Type B pancreatic cell (in vitro differentiated cells): ENCODE measurements around the gene QSOX1. TPM values are rescaled to one million over a fixed set of nuclear protein-coding genes. Genes with fewer than 3 reads are reported as not detected.

Experiments
- DNase-seq: peaks from one replicate; pipeline ENCODE4 v3.0.0; 2021; ENCODE audit warnings: mixed read lengths; ENCODE audit not compliant: unreplicated experiment; ENCODE audit errors: extremely low spot score
- H3K27ac Mint-ChIP-seq: 2 replicates; pipeline ENCODE4 v1.8.0; 2021; ENCODE audit warnings: mild to moderate bottlenecking, mixed read lengths
- H3K27me3 Mint-ChIP-seq: 2 replicates; pipeline ENCODE4 v1.8.0; 2021; ENCODE audit warnings: mixed read lengths
- H3K36me3 Mint-ChIP-seq: 2 replicates; pipeline ENCODE4 v1.8.0; 2021; ENCODE audit warnings: mixed read lengths
- H3K4me1 Mint-ChIP-seq: one replicate; pipeline ENCODE4 v1.8.0; 2021; ENCODE audit warnings: mixed read lengths; ENCODE audit not compliant: unreplicated experiment
- H3K4me3 Mint-ChIP-seq: 2 replicates; pipeline ENCODE4 v1.8.0; 2021; ENCODE audit warnings: mild to moderate bottlenecking, mixed read lengths
- H3K9me3 Mint-ChIP-seq: 2 replicates; pipeline ENCODE4 v1.8.0; 2021; ENCODE audit warnings: mixed read lengths
- total RNA-seq: library from RNA; stranded (reverse); gene quantifications from 2 replicates; pipeline ENCODE4 v1.2.1, GENCODE V29; 2021; ENCODE audit warnings: low replicate concordance
- TF ChIP-seq, protein P1 (sequence below): fragments of 200-600 bp; sonication (generic); conservative IDR thresholded peaks from 2 replicates; pipeline ENCODE4 v1.5.0; 2021; ENCODE audit warnings: antibody characterized with exemption, mild to moderate bottlenecking

The QSOX1 gene
- total RNA-seq, 1 donor from 2014 or later, result 96.0 TPM

DNA sequence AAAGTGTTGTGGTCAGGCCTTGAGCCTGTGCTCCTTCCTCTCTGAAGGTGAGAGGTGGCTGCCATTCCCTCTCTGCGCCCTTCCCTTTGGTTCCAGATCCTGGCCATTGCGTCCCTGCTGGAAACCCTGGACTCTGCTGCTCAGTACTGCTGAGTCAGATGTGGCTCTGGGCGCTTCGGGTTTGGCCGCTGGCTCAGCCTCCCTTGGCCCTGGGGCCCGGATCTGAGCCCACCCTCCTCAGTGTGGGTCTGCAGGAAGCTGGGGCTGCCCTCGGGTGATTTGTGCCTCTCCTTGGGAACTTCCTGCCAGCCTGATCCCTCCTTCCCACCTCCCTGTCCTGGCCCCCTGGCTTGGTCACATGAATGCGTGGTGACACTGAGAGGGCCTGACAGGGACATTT is 32.2 kb downstream of the QSOX1 start:
- no peak overlapping the region for H3K4me3 Mint-ChIP-seq
- H3K27me3 Mint-ChIP-seq, result no peaks in the 10 kb centered on the region
- TF ChIP-seq, protein P1, sequence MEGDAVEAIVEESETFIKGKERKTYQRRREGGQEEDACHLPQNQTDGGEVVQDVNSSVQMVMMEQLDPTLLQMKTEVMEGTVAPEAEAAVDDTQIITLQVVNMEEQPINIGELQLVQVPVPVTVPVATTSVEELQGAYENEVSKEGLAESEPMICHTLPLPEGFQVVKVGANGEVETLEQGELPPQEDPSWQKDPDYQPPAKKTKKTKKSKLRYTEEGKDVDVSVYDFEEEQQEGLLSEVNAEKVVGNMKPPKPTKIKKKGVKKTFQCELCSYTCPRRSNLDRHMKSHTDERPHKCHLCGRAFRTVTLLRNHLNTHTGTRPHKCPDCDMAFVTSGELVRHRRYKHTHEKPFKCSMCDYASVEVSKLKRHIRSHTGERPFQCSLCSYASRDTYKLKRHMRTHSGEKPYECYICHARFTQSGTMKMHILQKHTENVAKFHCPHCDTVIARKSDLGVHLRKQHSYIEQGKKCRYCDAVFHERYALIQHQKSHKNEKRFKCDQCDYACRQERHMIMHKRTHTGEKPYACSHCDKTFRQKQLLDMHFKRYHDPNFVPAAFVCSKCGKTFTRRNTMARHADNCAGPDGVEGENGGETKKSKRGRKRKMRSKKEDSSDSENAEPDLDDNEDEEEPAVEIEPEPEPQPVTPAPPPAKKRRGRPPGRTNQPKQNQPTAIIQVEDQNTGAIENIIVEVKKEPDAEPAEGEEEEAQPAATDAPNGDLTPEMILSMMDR, result no peak
- no peaks in the 10 kb centered on the region for H3K4me1 Mint-ChIP-seq
- H3K9me3 Mint-ChIP-seq, result no peaks in the 10 kb centered on the region
- DNase-seq, result no peak
- no peak overlapping the region for H3K27ac Mint-ChIP-seq
- peaks cover 5% of the 10 kb centered on the region for H3K36me3 Mint-ChIP-seq

DNA sequence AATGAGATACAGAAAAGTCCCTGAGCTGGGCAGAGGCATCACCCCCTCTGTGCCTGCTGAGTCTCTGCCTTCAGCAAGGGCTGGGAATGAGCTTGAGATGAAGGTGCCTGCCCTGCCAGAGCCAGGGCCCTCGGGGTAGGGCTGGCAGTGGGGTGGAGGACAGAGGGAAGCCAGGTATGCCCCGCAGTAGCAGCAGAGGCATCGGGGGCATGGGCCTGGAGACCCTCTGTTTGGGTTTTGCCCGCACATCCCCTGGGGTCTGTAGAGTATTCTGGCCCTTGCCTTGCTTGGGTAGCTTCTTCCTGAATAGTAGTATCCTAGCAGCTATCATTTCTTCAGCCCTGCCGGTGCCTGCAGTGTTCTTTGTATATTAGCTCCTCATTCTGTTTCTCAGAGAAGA is 33.0 kb downstream of the QSOX1 start:
- TF ChIP-seq, protein P1, result no peak
- no peak for DNase-seq
- Mint-ChIP-seq H3K4me3 (no peak overlapping the region), H3K27ac (no peak overlapping the region), H3K4me1 (peaks cover under 1% of the 10 kb centered on the region), H3K27me3 (no peaks in the 10 kb centered on the region), H3K9me3 (no peaks in the 10 kb centered on the region), H3K36me3 (peaks cover 11% of the 10 kb centered on the region)

DNA sequence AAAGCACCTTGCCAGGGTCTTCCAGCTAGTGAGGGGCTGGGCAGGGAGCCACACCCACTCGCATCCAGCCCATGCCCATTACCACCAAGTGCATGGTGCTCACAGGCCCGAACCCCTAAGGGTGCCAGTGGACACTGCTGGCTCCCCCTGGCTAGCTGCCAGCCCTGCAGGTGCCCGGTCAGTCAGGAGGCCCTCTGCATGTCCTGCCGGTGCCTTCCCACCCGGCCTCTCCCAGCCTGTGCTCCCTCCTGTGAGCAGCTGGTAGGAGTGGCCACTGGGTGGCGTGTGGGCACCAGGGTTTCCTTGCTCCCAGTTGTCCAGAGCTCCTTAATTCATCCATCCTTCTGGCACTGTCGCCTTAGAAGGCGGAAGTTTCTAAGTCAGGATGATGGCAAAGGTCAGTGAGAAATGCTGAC is 33.4 kb downstream of the QSOX1 start:
- peaks cover 5% of the 10 kb centered on the region for H3K4me1 Mint-ChIP-seq
- H3K4me3 Mint-ChIP-seq, result no peak overlapping the region
- H3K36me3 Mint-ChIP-seq, result peaks cover 16% of the 10 kb centered on the region
- no peak overlapping the region for H3K27ac Mint-ChIP-seq
- TF ChIP-seq, protein P1, result peak; percentile 86
- no peak for DNase-seq
- no peaks in the 10 kb centered on the region for H3K9me3 Mint-ChIP-seq
- H3K27me3 Mint-ChIP-seq, result no peaks in the 10 kb centered on the region

DNA sequence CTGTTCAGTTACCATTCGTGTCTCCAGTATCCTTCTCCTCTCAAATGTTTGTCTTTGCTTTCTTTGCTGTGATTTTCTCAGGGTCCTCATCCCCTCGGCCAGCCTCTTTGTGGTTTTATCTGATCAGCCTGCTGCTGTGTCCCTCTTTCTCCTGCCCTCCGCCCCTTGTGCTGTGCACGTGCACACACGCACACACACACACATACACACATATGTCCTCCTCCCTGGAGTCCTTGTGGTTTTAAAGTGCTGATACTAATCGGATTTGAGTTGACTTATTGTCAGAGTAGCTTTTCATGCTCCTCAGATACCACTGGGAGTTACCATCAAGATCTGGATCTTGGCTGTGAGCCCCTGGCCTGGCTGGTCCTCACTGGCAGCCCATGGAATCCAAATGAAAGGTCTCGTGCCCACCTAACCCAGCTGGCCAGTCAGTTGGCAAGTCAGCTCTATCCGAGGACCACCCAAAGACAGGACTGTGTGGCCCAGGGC is 34.1 kb downstream of the QSOX1 start:
- Mint-ChIP-seq H3K4me3 (no peak overlapping the region), H3K27ac (no peak overlapping the region), H3K9me3 (no peaks in the 10 kb centered on the region), H3K36me3 (peaks cover 17% of the 10 kb centered on the region), H3K27me3 (no peaks in the 10 kb centered on the region), H3K4me1 (peaks cover 5% of the 10 kb centered on the region)
- TF ChIP-seq, protein P1, result no peak
- no peak for DNase-seq

DNA sequence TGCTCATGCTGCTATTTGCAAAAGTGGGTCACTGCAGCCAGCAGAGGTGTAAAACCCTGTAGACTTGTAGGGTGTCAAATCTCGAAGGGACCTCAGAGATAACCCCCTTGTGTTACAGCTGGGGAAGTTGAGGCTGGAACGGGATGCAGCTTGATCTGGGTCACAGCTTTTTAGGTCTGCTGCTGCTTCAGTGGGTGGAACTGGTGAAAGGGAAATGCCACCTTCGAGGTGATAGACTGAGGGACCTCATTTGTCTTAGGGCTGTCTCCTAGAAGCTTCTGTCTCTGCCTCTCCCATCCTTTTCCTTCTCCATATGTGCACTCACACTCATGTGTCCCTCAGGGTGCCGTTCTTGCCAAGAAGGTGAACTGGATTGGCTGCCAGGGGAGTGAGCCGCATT is 35.4 kb downstream of the QSOX1 start:
- TF ChIP-seq, protein P1, result no peak
- Mint-ChIP-seq H3K4me1 (peaks cover 5% of the 10 kb centered on the region), H3K9me3 (no peaks in the 10 kb centered on the region), H3K36me3 (peaks cover 12% of the 10 kb centered on the region), H3K27ac (no peak overlapping the region), H3K4me3 (no peak overlapping the region), H3K27me3 (no peaks in the 10 kb centered on the region)
- DNase-seq, result no peak

DNA sequence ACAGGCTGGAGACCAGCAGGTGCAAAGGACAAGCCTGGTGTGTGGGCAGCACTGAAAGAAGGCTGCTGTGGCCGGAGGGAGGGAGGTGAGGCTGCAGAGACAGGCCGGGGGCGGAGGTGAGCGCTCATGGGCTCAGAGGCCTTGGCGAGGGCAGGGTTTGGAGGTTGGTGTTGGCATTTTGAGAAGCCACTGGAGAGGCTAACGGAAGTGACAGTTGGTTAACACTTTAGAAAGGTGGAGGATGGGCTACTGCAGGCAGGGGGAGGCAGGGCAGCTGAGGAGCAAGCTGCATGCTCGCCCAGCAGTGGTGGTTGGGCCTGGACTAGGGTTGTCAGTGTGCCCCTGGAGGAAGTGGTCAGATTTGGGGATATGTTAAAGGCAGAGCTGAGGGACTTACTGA is 37.5 kb downstream of the QSOX1 start:
- H3K36me3 Mint-ChIP-seq, result peaks cover 17% of the 10 kb centered on the region
- no peak overlapping the region for H3K27ac Mint-ChIP-seq
- H3K4me3 Mint-ChIP-seq, result no peak overlapping the region
- TF ChIP-seq, protein P1, result no peak
- H3K4me1 Mint-ChIP-seq, result peaks cover 5% of the 10 kb centered on the region
- no peaks in the 10 kb centered on the region for H3K27me3 Mint-ChIP-seq
- no peaks in the 10 kb centered on the region for H3K9me3 Mint-ChIP-seq
- DNase-seq, result no peak
